Smooth muscle cell (in vitro differentiated cells): ENCODE data around the gene CDKN2A. TPM values are rescaled to one million over a fixed set of nuclear protein-coding genes. Genes with fewer than 3 reads are reported as not detected.

ENCODE experiments used
- DNase-seq: peaks from one replicate; lab custom pipeline; 2025; ENCODE audit not compliant: unreplicated experiment; lab: John Stamatoyannopoulos, UW
- H2AFZ ChIP-seq: fragments of 200-600 bp; sonication (generic); 2 replicates; pipeline ENCODE4 v1.6.0; 2016; ENCODE audit warnings: antibody characterized with exemption, low read depth, mild to moderate bottlenecking
- H3F3A ChIP-seq: fragments of 200-600 bp; sonication (generic); 2 replicates; pipeline ENCODE4 v1.6.0; 2017; ENCODE audit warnings: antibody characterized with exemption, low read depth
- H3K27ac ChIP-seq: fragments of 200-600 bp; sonication (generic); 2 replicates; pipeline ENCODE4 v1.5.1; 2016; ENCODE audit warnings: low read depth, mild to moderate bottlenecking
- H3K27me3 ChIP-seq: fragments of 200-600 bp; sonication (generic); 2 replicates; pipeline ENCODE4 v1.6.1; 2016; ENCODE audit warnings: low read depth, mild to moderate bottlenecking
- H3K36me3 ChIP-seq: fragments of 200-600 bp; sonication (generic); 2 replicates; pipeline ENCODE4 v1.5.1; 2016; ENCODE audit warnings: low read depth
- H3K4me1 ChIP-seq: fragments of 200-600 bp; sonication (generic); 2 replicates; pipeline ENCODE4 v1.5.1; 2016; ENCODE audit warnings: low read depth
- H3K4me2 ChIP-seq: fragments of 200-600 bp; sonication (generic); 2 replicates; pipeline ENCODE4 v1.6.0; 2016; ENCODE audit warnings: mild to moderate bottlenecking
- H3K4me3 ChIP-seq: fragments of 200-600 bp; sonication (generic); 2 replicates; pipeline ENCODE4 v1.5.1; 2016; ENCODE audit warnings: mild to moderate bottlenecking
- H3K79me2 ChIP-seq: fragments of 200-600 bp; sonication (generic); 2 replicates; pipeline ENCODE4 v1.6.0; 2016; ENCODE audit warnings: low read depth, mild to moderate bottlenecking
- H3K9ac ChIP-seq: fragments of 200-600 bp; sonication (generic); 2 replicates; pipeline ENCODE4 v1.6.0; 2016; ENCODE audit warnings: low read depth
- H3K9me3 ChIP-seq: fragments of 200-600 bp; sonication (generic); replicated peaks from 2 replicates; pipeline ENCODE4 v1.5.1; 2016; ENCODE audit warnings: low read depth
- H4K20me1 ChIP-seq: fragments of 200-600 bp; sonication (generic); 2 replicates; pipeline ENCODE4 v1.6.0; 2016; ENCODE audit warnings: low read depth
- CTCF ChIP-seq: fragments of 200-600 bp; sonication (generic); IDR thresholded peaks from 2 replicates; pipeline ENCODE4 v1.5.1; 2017; ENCODE audit warnings: borderline replicate concordance, mild to moderate bottlenecking, antibody characterized with exemption; ENCODE audit not compliant: insufficient read depth, poor library complexity, severe bottlenecking
- WGBS: methylation state at CpG from one replicate; pipeline ENCODE4 v1.1.7; 2016; ENCODE audit warnings: low lambda C conversion rate; 5-methylcytosine and 5-hydroxymethylcytosine counted together
- polyA plus RNA-seq: library from polyadenylated mRNA; unstranded; fragments of >200 nt; fragmentation: Nextera tagmentation; extraction: Ambion mirVana; gene quantifications from 2 replicates; pipeline ENCODE4 v1.2.1, GENCODE V29; 2016
- total RNA-seq: library from RNA; depleted of rRNA; stranded (reverse); fragments of >200 nt; gene quantifications from 2 replicates; pipeline ENCODE4 v1.2.3, GENCODE V29; 2014

CDKN2A gene
- total and polyA plus RNA-seq, 2 experiments from 2014 or later = 69.4 to 77.5 TPM

DNA sequence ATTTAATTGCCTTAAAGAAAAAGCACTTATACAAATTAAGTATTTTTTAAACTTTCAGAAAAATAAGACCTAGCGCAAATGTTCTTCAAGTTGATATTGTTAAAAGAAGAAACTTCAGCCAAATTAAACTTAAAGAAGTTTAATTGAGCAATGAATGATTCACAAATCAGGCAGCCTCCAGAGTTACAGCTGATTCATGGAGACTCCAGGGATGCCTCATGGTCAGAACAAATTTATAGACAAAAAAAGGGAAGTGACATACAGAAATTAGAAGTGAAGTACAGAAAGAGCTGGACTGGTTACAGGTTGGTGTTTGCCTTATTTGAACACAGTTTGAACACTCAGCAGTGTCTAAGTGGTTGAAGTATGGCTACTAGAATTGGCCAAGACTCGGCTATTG is 60.3 kb downstream of the CDKN2A start:
- Histone ChIP-seq H3K27me3 (no peaks in the 10 kb centered on the region), H3K79me2 (no peaks in the 10 kb centered on the region), H3K4me1 (peaks cover 5% of the 10 kb centered on the region), H3K4me2 (no peak overlapping the region), H3K36me3 (no peaks in the 10 kb centered on the region), H2AFZ (no peak overlapping the region), H3K27ac (no peak overlapping the region), H4K20me1 (no peaks in the 10 kb centered on the region), H3K9me3 (no peaks in the 10 kb centered on the region), H3K4me3 (no peak overlapping the region), H3F3A (no peaks in the 10 kb centered on the region), H3K9ac (no peak overlapping the region)
- DNase-seq = no peak
- 98% methylated on average over 2 of the region's 2 CpGs for WGBS
- TF ChIP-seq CTCF = no peak

- Histone ChIP-seq H3K9me3 (no peaks in the 10 kb centered on the region), H3K79me2 (no peaks in the 10 kb centered on the region), H3K4me1 (peaks cover 5% of the 10 kb centered on the region), H3K4me3 (no peak overlapping the region), H3K9ac (no peak overlapping the region), H3K27me3 (no peaks in the 10 kb centered on the region), H2AFZ (no peak overlapping the region), H3F3A (no peaks in the 10 kb centered on the region), H3K27ac (no peak overlapping the region), H3K36me3 (no peaks in the 10 kb centered on the region), H4K20me1 (no peaks in the 10 kb centered on the region), H3K4me2 (no peak overlapping the region)
- DNase-seq = no peak
- no peak for TF ChIP-seq CTCF
Measured at GRCh38 chr9:21933281-21933680, 60.9 kb downstream of the CDKN2A start.

DNA sequence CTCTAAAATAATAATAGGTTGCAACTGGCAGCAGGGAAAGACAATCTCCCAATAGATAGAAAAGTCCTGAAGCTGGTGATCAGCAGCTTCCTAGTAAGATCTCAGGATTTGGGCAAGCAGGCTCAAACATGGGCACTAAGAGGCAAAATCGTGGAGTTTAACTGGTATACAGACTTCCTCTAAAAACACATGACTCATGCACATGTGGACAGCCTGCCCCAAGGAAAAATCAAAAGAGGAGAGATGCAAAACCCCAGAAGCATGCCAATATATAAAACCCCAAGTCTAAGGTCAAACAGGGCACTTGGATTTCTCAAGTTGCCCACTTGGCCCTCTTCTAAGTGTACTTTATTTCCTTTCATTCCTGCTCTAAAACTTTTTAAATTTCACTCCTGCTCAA is 62.8 kb downstream of the CDKN2A start:
- H3K27ac ChIP-seq = no peak overlapping the region
- no peaks in the 10 kb centered on the region for H3K27me3 ChIP-seq
- no peaks in the 10 kb centered on the region for H3F3A ChIP-seq
- TF ChIP-seq CTCF = no peak
- whole genome bisulfite sequencing = 86% methylated on average over 1 of the region's 1 CpG
- H4K20me1 ChIP-seq = no peaks in the 10 kb centered on the region
- H3K4me1 ChIP-seq = peaks cover 5% of the 10 kb centered on the region
- H2AFZ ChIP-seq = no peak overlapping the region
- no peaks in the 10 kb centered on the region for H3K9me3 ChIP-seq
- no peaks in the 10 kb centered on the region for H3K36me3 ChIP-seq
- no peak for DNase-seq
- no peak overlapping the region for H3K9ac ChIP-seq
- H3K4me3 ChIP-seq = no peak overlapping the region
- H3K4me2 ChIP-seq = no peak overlapping the region
- H3K79me2 ChIP-seq = no peaks in the 10 kb centered on the region

DNA sequence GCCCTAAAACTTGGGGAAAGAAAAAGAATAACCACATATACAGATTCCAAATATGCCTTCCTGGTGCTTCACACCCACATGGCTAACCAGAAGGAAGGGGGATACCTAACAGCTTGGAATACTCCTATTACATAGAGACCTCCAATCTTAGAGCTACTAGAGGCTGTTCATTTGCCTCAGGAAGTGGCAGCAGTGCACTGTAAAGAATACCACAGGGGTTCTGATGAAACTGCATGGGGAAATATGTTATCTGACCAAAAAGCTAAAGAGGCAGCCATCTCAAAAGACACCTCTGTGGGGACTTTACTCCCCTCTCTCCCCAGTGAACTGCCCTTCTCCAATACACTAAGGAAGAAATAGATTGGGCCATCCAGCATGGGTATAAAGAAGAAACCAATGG is 66.4 kb downstream of the CDKN2A start:
- Histone ChIP-seq H3K9ac (no peak overlapping the region), H3K27ac (no peak overlapping the region), H3K9me3 (no peaks in the 10 kb centered on the region), H3K4me2 (no peak overlapping the region), H3K4me1 (no peaks in the 10 kb centered on the region), H3K4me3 (no peak overlapping the region), H4K20me1 (no peaks in the 10 kb centered on the region), H2AFZ (no peak overlapping the region), H3F3A (no peaks in the 10 kb centered on the region), H3K27me3 (no peaks in the 10 kb centered on the region), H3K36me3 (no peaks in the 10 kb centered on the region), H3K79me2 (no peaks in the 10 kb centered on the region)
- TF ChIP-seq CTCF = no peak
- no peak for DNase-seq
